ENCODE measurements around the gene TENM4.

Gene TENM4

GRCh38 chr11:78910322-78910721, 530.5 kb downstream of the TENM4 start:
- H3K4me3 ChIP-seq (ENCODE audit: extremely low read depth, insufficient read depth, low read length, poor library complexity, severe bottlenecking): no peak overlapping the region

GRCh38 chr11:78909386-78909785, 531.4 kb downstream of the TENM4 start:
- WGBS, 2 experiments (ENCODE audit: insufficient coverage in 2 of 2): 93 to 97% methylated on average over 4 of the region's 4 CpGs

More at GRCh38 chr11:78910322-78910721, 530.5 kb downstream of the TENM4 start:
- Histone ChIP-seq H3K36me3 (ENCODE audit: control insufficient read depth, insufficient read depth, low read length) (no peaks in the 10 kb centered on the region), H3K27ac (ENCODE audit: low read depth, low read length, severe bottlenecking) (no peak overlapping the region), H3K4me1 (ENCODE audit: control insufficient read depth, insufficient read depth, low read length, poor library complexity, severe bottlenecking) (no peaks in the 10 kb centered on the region), H3K9me3 (ENCODE audit: control insufficient read depth, low read length) (no peaks in the 10 kb centered on the region)
- 88 to 92% methylated on average over 3 to 4 of the region's 4 CpGs for WGBS, 2 experiments (ENCODE audit: insufficient coverage in 2 of 2)

GRCh38 chr11:78907636-78908035, 533.2 kb downstream of the TENM4 start:
- Histone ChIP-seq H3K4me1 (ENCODE audit: control insufficient read depth, insufficient read depth, low read length, poor library complexity, severe bottlenecking) (no peaks in the 10 kb centered on the region), H3K9me3 (ENCODE audit: control insufficient read depth, low read length) (no peaks in the 10 kb centered on the region), H3K4me3 (ENCODE audit: extremely low read depth, insufficient read depth, low read length, poor library complexity, severe bottlenecking) (no peak overlapping the region), H3K27ac (ENCODE audit: low read depth, low read length, severe bottlenecking) (no peak overlapping the region), H3K36me3 (ENCODE audit: control insufficient read depth, insufficient read depth, low read length) (no peaks in the 10 kb centered on the region)
- WGBS, 2 experiments (ENCODE audit: insufficient coverage in 2 of 2): 87 to 96% methylated on average over 3 to 4 of the region's 4 CpGs

More at GRCh38 chr11:78909386-78909785, 531.4 kb downstream of the TENM4 start:
- no peaks in the 10 kb centered on the region for H3K36me3 ChIP-seq (ENCODE audit: control insufficient read depth, insufficient read depth, low read length)
- H3K4me3 ChIP-seq (ENCODE audit: extremely low read depth, insufficient read depth, low read length, poor library complexity, severe bottlenecking): no peak overlapping the region
- no peaks in the 10 kb centered on the region for H3K4me1 ChIP-seq (ENCODE audit: control insufficient read depth, insufficient read depth, low read length, poor library complexity, severe bottlenecking)
- H3K27ac ChIP-seq (ENCODE audit: low read depth, low read length, severe bottlenecking): no peak overlapping the region
- no peaks in the 10 kb centered on the region for H3K9me3 ChIP-seq (ENCODE audit: control insufficient read depth, low read length)

- WGBS, 2 experiments (ENCODE audit: insufficient coverage in 2 of 2): 90 to 100% methylated on average over 1 of the region's 1 CpG
- Histone ChIP-seq H3K27ac (ENCODE audit: low read depth, low read length, severe bottlenecking) (no peak overlapping the region), H3K36me3 (ENCODE audit: control insufficient read depth, insufficient read depth, low read length) (peaks cover 4% of the 10 kb centered on the region), H3K9me3 (ENCODE audit: control insufficient read depth, low read length) (no peaks in the 10 kb centered on the region), H3K4me3 (ENCODE audit: extremely low read depth, insufficient read depth, low read length, poor library complexity, severe bottlenecking) (no peak overlapping the region), H3K4me1 (ENCODE audit: control insufficient read depth, insufficient read depth, low read length, poor library complexity, severe bottlenecking) (no peaks in the 10 kb centered on the region)
Measured at GRCh38 chr11:78906566-78906965, 534.3 kb downstream of the TENM4 start.

GRCh38 chr11:78905756-78906155, 535.1 kb downstream of the TENM4 start:
- no peaks in the 10 kb centered on the region for H3K9me3 ChIP-seq (ENCODE audit: control insufficient read depth, low read length)
- peaks cover 4% of the 10 kb centered on the region for H3K36me3 ChIP-seq (ENCODE audit: control insufficient read depth, insufficient read depth, low read length)
- H3K4me1 ChIP-seq (ENCODE audit: control insufficient read depth, insufficient read depth, low read length, poor library complexity, severe bottlenecking): no peaks in the 10 kb centered on the region
- H3K27ac ChIP-seq (ENCODE audit: low read depth, low read length, severe bottlenecking): no peak overlapping the region
- 90 to 91% methylated on average over 3 of the region's 3 CpGs for WGBS, 2 experiments (ENCODE audit: insufficient coverage in 2 of 2)
- H3K4me3 ChIP-seq (ENCODE audit: extremely low read depth, insufficient read depth, low read length, poor library complexity, severe bottlenecking): no peak overlapping the region

GRCh38 chr11:78902771-78903507, 537.9 kb downstream of the TENM4 start:
- Histone ChIP-seq H3K4me3 (ENCODE audit: extremely low read depth, insufficient read depth, low read length, poor library complexity, severe bottlenecking) (no peak overlapping the region), H3K36me3 (ENCODE audit: control insufficient read depth, insufficient read depth, low read length) (peaks cover 8% of the 10 kb centered on the region)

GRCh38 chr11:78901831-78902230, 539.0 kb downstream of the TENM4 start:
- Histone ChIP-seq H3K4me1 (ENCODE audit: control insufficient read depth, insufficient read depth, low read length, poor library complexity, severe bottlenecking) (no peaks in the 10 kb centered on the region), H3K27ac (ENCODE audit: low read depth, low read length, severe bottlenecking) (no peak overlapping the region)
- WGBS, 2 experiments (ENCODE audit: insufficient coverage in 2 of 2): 97% methylated on average over 3 to 4 of the region's 5 CpGs

More at GRCh38 chr11:78902771-78903507, 537.9 kb downstream of the TENM4 start:
- no peaks in the 10 kb centered on the region for H3K9me3 ChIP-seq (ENCODE audit: control insufficient read depth, low read length)
- no peak overlapping the region for H3K27ac ChIP-seq (ENCODE audit: low read depth, low read length, severe bottlenecking)
- WGBS, 2 experiments (ENCODE audit: insufficient coverage in 2 of 2): 92 to 95% methylated on average over 31 to 37 of the region's 43 CpGs
- no peaks in the 10 kb centered on the region for H3K4me1 ChIP-seq (ENCODE audit: control insufficient read depth, insufficient read depth, low read length, poor library complexity, severe bottlenecking)

GRCh38 chr11:78898266-78898775, 542.5 kb downstream of the TENM4 start:
- WGBS, 2 experiments (ENCODE audit: insufficient coverage in 2 of 2): 90 to 100% methylated on average over 1 of the region's 1 CpG
- Histone ChIP-seq H3K9me3 (ENCODE audit: control insufficient read depth, low read length) (no peaks in the 10 kb centered on the region), H3K27ac (ENCODE audit: low read depth, low read length, severe bottlenecking) (no peak overlapping the region), H3K4me1 (ENCODE audit: control insufficient read depth, insufficient read depth, low read length, poor library complexity, severe bottlenecking) (no peaks in the 10 kb centered on the region), H3K36me3 (ENCODE audit: control insufficient read depth, insufficient read depth, low read length) (peaks cover 8% of the 10 kb centered on the region), H3K4me3 (ENCODE audit: extremely low read depth, insufficient read depth, low read length, poor library complexity, severe bottlenecking) (no peak overlapping the region)

More at GRCh38 chr11:78901831-78902230, 539.0 kb downstream of the TENM4 start:
- Histone ChIP-seq H3K9me3 (ENCODE audit: control insufficient read depth, low read length) (no peaks in the 10 kb centered on the region), H3K36me3 (ENCODE audit: control insufficient read depth, insufficient read depth, low read length) (peaks cover 8% of the 10 kb centered on the region), H3K4me3 (ENCODE audit: extremely low read depth, insufficient read depth, low read length, poor library complexity, severe bottlenecking) (no peak overlapping the region)

- Histone ChIP-seq H3K27ac (ENCODE audit: low read depth, low read length, severe bottlenecking) (no peak overlapping the region), H3K4me3 (ENCODE audit: extremely low read depth, insufficient read depth, low read length, poor library complexity, severe bottlenecking) (no peak overlapping the region), H3K4me1 (ENCODE audit: control insufficient read depth, insufficient read depth, low read length, poor library complexity, severe bottlenecking) (no peaks in the 10 kb centered on the region), H3K9me3 (ENCODE audit: control insufficient read depth, low read length) (no peaks in the 10 kb centered on the region), H3K36me3 (ENCODE audit: control insufficient read depth, insufficient read depth, low read length) (peaks cover 6% of the 10 kb centered on the region)
- WGBS, 2 experiments (ENCODE audit: insufficient coverage in 2 of 2): 89 to 100% methylated on average over 1 to 2 of the region's 2 CpGs
Measured at GRCh38 chr11:78893996-78894395, 546.8 kb downstream of the TENM4 start.

- Histone ChIP-seq H3K4me3 (ENCODE audit: extremely low read depth, insufficient read depth, low read length, poor library complexity, severe bottlenecking) (no peak overlapping the region), H3K27ac (ENCODE audit: low read depth, low read length, severe bottlenecking) (no peak overlapping the region), H3K4me1 (ENCODE audit: control insufficient read depth, insufficient read depth, low read length, poor library complexity, severe bottlenecking) (no peaks in the 10 kb centered on the region), H3K36me3 (ENCODE audit: control insufficient read depth, insufficient read depth, low read length) (peaks cover 30% of the 10 kb centered on the region), H3K9me3 (ENCODE audit: control insufficient read depth, low read length) (no peaks in the 10 kb centered on the region)
- 83 to 95% methylated on average over 7 to 12 of the region's 12 CpGs for WGBS, 2 experiments (ENCODE audit: insufficient coverage in 2 of 2)
Measured at GRCh38 chr11:78889698-78890097, 551.1 kb downstream of the TENM4 start.

- Histone ChIP-seq H3K36me3 (ENCODE audit: control insufficient read depth, insufficient read depth, low read length) (peaks cover 50% of the 10 kb centered on the region), H3K9me3 (ENCODE audit: control insufficient read depth, low read length) (no peaks in the 10 kb centered on the region), H3K4me3 (ENCODE audit: extremely low read depth, insufficient read depth, low read length, poor library complexity, severe bottlenecking) (no peak overlapping the region), H3K4me1 (ENCODE audit: control insufficient read depth, insufficient read depth, low read length, poor library complexity, severe bottlenecking) (no peaks in the 10 kb centered on the region), H3K27ac (ENCODE audit: low read depth, low read length, severe bottlenecking) (no peak overlapping the region)
- WGBS, 2 experiments (ENCODE audit: insufficient coverage in 2 of 2): 92 to 96% methylated on average over 2 of the region's 3 CpGs
Measured at GRCh38 chr11:78886616-78887015, 554.2 kb downstream of the TENM4 start.
